Measurements from ENCODE around the gene ITCH. TPM values are rescaled to one million over a fixed set of nuclear protein-coding genes. Genes with fewer than 3 reads are reported as not detected.

The ITCH gene
- total RNA-seq, 1 experiment from 2014 or later, result 78.8 TPM

- no peak for ATAC-seq
- H3K4me3 ChIP-seq (replicated peaks in 1 of 2; ENCODE audit: low read depth in 1 of 2, low read length in 2 of 2), result no peak overlapping the region
- H3K79me2 ChIP-seq (ENCODE audit: insufficient read depth, low read length), result peaks cover 15% of the 10 kb centered on the region; the same call in 1 of the 2 replicates
- H3K27me3 ChIP-seq (ENCODE audit: insufficient read depth, low read length), result no peaks in the 10 kb centered on the region
- H3K9ac ChIP-seq (ENCODE audit: low read length), result no peak overlapping the region
- no peak for TF ChIP-seq SIN3A (IDR thresholded peaks at IDR 0.05; ENCODE audit: low read depth)
- TF ChIP-seq ATF3 (IDR thresholded peaks at IDR 0.05), result no peak
- no peak for TF ChIP-seq YY1 (IDR thresholded peaks at IDR 0.05; ENCODE audit: extremely low read depth, insufficient replicate concordance, low read depth, low read length)
- TF ChIP-seq CTCF (IDR thresholded peaks at IDR 0.05 in 2 of 3, conservative IDR thresholded peaks at IDR 0.05 in 1 of 3; ENCODE audit: borderline replicate concordance in 1 of 3, insufficient read depth in 1 of 3, low read depth in 2 of 3, low read length in 2 of 3), result no peak
- TF ChIP-seq CEBPB (IDR thresholded peaks at IDR 0.05; ENCODE audit: low read depth), result no peak
- TF ChIP-seq ZBTB33 (IDR thresholded peaks at IDR 0.05; ENCODE audit: extremely low read depth, insufficient replicate concordance, low read length), result no peak
- no peak for TF ChIP-seq EZH2 (IDR thresholded peaks at IDR 0.05)
- no peak for TF ChIP-seq MAX (IDR thresholded peaks at IDR 0.05)
- TF ChIP-seq EGR1 (IDR thresholded peaks at IDR 0.05; ENCODE audit: low read depth), result no peak
- TF ChIP-seq ELF1 (IDR thresholded peaks at IDR 0.05; ENCODE audit: borderline replicate concordance, low read depth), result no peak
- TF ChIP-seq EZH2phosphoT487 (IDR thresholded peaks at IDR 0.05; ENCODE audit: borderline replicate concordance), result no peak
- TF ChIP-seq CBX3 (IDR thresholded peaks at IDR 0.05; ENCODE audit: low read depth), result no peak
- TF ChIP-seq SRF (IDR thresholded peaks at IDR 0.05; ENCODE audit: low read depth), result no peak
- TF ChIP-seq ZNF274 (IDR thresholded peaks at IDR 0.05; ENCODE audit: low read depth, low read length), result no peak
- TF ChIP-seq FOSL1 (IDR thresholded peaks at IDR 0.05; ENCODE audit: low read depth), result no peak
- TF ChIP-seq POLR2AphosphoS5 (IDR thresholded peaks at IDR 0.05; ENCODE audit: low read depth, low read length), result no peak
- TF ChIP-seq REST (IDR thresholded peaks at IDR 0.05; ENCODE audit: low read depth), result no peak
- no peak for TF ChIP-seq ZFX (IDR thresholded peaks at IDR 0.05)
- TF ChIP-seq JUND (IDR thresholded peaks at IDR 0.05), result no peak
- TF ChIP-seq SP1 (IDR thresholded peaks at IDR 0.05; ENCODE audit: low read depth), result no peak
- intact Hi-C loops (cut with micrococcal nuclease), result no loop called here
- RAD21 ChIA-PET (ENCODE audit: low non-redundant PET in 1 of 2, low total read pairs in 2 of 2, uncharacterized antibody in 2 of 2, unreplicated experiment in 2 of 2), result no interaction called here
- CTCF ChIA-PET, result no interaction called here
- H3K9me2 ChIP-seq (ENCODE audit: insufficient read depth), result no peaks in the 10 kb centered on the region
- no peak overlapping the region for H3K4me2 ChIP-seq (ENCODE audit: low read length)
- H4K20me1 ChIP-seq (ENCODE audit: insufficient read depth), result no peaks in the 10 kb centered on the region
- no peaks in the 10 kb centered on the region for H3K9me3 ChIP-seq (ENCODE audit: control insufficient read depth in 1 of 2, insufficient read depth in 1 of 2, low read depth in 1 of 2, low read length in 2 of 2)
- H3K36me3 ChIP-seq (ENCODE audit: control insufficient read depth in 1 of 2, insufficient read depth in 2 of 2, low read length in 2 of 2), result peaks cover 14 to 54% of the 10 kb centered on the region in 2 experiments; a peak in 3 of 4 replicates
- H3K4me1 ChIP-seq (ENCODE audit: control insufficient read depth in 1 of 2, insufficient read depth in 2 of 2, low read length in 2 of 2), result no peaks in the 10 kb centered on the region
- POLR2A ChIA-PET, result no interaction called here
- no TSS peak for BruUV-seq (replicated peaks)
- no peak overlapping the region for H3K27ac ChIP-seq (ENCODE audit: low read depth, low read length)
- no peak overlapping the region for H2AFZ ChIP-seq (ENCODE audit: low read depth, low read length, poor library complexity, severe bottlenecking)
- DNase-seq (ENCODE audit: low read depth, low spot score), result no peak
These were observed 169.7 kb downstream of the ITCH start for GRCh38 chr20:34532756-34533155.
